HepG2 (cell line): ENCODE data around the gene EPB41L3.

Experiments used
- GABPA ChIP-seq, 2 experiments: IDR thresholded peaks; 2 replicates each; pipeline ENCODE4 v1.6.1; 2011 to 2016; ENCODE audit warnings: low read depth in 2 of 2, low read length in 1 of 2, missing biosample characterization in 1 of 2, missing genetic modification characterization in 1 of 2
- MYC ChIP-seq: sonication (generic); formaldehyde crosslinking; IDR thresholded peaks from 2 replicates; pipeline ENCODE4 v1.9.0; 2021; ENCODE audit warnings: missing genetic modification reagents, borderline replicate concordance
- RBAK ChIP-seq: sonication (generic); formaldehyde crosslinking; IDR thresholded peaks from 2 replicates; pipeline ENCODE4 v1.5.1; 2020; ENCODE audit warnings: mild to moderate bottlenecking, missing genetic modification reagents
- ZSCAN20 ChIP-seq: sonication (generic); formaldehyde crosslinking; IDR thresholded peaks from 2 replicates; pipeline ENCODE4 v1.4.0; 2020; ENCODE audit warnings: missing genetic modification reagents, mild to moderate bottlenecking, borderline replicate concordance
- TF ChIP-seq, protein P1 (sequence below): sonication (generic); formaldehyde crosslinking; conservative IDR thresholded peaks from 2 replicates; pipeline ENCODE4 v1.8.0; 2022; ENCODE audit warnings: mild to moderate bottlenecking, moderate library complexity, missing genetic modification reagents

DNA sequence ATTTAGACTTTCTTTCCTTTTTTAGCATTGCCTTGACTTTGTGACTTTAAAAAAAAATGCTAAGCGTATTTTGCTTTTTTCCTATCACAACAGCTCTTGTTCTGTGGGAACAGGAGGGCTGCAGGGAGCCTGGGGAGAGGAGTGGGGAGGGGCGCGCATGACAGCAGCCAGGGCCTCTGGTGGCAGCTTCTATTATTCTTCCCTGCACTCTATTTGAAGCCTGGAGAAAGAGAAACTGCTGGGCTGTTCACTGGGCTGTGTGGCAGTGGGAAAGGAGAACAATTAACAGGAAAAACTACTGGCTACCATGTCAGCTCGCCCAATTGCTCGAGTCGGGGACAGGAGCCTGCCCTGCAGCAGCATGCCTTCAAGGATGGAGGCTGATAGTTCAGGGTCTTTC lies 129.3 kb downstream of the EPB41L3 start:
- TF ChIP-seq GABPA (IDR thresholded peaks at IDR 0.05; ENCODE audit: low read depth, low read length) = no peak
- TF ChIP-seq GABPA (CRISPR knock-in tag; IDR thresholded peaks at IDR 0.05; ENCODE audit: low read depth) = no peak
- TF ChIP-seq ZSCAN20 = no peak
- TF ChIP-seq, protein P1, sequence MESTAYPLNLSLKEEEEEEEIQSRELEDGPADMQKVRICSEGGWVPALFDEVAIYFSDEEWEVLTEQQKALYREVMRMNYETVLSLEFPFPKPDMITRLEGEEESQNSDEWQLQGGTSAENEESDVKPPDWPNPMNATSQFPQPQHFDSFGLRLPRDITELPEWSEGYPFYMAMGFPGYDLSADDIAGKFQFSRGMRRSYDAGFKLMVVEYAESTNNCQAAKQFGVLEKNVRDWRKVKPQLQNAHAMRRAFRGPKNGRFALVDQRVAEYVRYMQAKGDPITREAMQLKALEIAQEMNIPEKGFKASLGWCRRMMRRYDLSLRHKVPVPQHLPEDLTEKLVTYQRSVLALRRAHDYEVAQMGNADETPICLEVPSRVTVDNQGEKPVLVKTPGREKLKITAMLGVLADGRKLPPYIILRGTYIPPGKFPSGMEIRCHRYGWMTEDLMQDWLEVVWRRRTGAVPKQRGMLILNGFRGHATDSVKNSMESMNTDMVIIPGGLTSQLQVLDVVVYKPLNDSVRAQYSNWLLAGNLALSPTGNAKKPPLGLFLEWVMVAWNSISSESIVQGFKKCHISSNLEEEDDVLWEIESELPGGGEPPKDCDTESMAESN (CRISPR knock-in tag) = no peak
- TF ChIP-seq RBAK (CRISPR knock-in tag) = no peak
- TF ChIP-seq MYC (CRISPR knock-in tag) = no peak
